ENCODE data around the gene FTL.

FTL gene

DNA sequence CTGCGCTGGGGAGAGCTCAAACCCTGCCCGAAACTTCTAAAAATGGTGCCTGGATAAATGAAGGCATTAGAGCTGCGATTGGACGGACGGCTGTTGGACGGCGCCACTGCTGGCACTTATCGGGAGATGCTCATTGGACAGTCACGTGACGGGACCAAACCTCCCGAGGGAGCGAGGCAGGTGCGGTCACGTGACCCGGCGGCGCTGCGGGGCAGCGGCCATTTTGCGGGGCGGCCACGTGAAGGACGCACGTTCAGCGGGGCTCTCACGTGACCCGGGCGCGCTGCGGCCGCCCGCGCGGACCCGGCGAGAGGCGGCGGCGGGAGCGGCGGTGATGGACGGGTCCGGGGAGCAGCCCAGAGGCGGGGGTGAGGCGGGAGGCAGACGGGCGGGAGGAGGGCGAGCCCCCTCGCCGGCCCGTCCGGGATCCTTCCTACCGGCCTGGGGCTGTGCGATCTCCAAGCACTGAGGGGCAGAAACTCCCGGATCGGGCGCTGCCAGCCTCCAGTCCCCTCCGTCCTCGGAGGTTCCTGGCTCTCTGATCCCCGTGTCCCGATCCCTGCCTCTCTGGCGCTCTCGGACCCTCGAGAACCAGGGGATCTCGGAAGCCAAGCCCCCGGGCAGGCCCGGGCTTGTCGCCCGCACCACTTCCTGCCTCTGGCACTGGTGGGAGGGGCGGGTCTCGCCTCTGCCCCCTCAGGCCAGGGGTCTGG is 10.4 kb upstream of the FTL start, which contains the start of gene BAX:
Gene BAX, plus strand, starts transcription at position 281 of the 713 bp plus-strand sequence. Its CDS starts 54 bp downstream, at position 335.
- H3K4me3 ChIP-seq (ENCODE audit: low read length), result peak within 1 kb of the TSS; percentile 98
- peak; percentile 92 for DNase-seq (ENCODE audit: low read depth)
- TF ChIP-seq, protein P1, sequence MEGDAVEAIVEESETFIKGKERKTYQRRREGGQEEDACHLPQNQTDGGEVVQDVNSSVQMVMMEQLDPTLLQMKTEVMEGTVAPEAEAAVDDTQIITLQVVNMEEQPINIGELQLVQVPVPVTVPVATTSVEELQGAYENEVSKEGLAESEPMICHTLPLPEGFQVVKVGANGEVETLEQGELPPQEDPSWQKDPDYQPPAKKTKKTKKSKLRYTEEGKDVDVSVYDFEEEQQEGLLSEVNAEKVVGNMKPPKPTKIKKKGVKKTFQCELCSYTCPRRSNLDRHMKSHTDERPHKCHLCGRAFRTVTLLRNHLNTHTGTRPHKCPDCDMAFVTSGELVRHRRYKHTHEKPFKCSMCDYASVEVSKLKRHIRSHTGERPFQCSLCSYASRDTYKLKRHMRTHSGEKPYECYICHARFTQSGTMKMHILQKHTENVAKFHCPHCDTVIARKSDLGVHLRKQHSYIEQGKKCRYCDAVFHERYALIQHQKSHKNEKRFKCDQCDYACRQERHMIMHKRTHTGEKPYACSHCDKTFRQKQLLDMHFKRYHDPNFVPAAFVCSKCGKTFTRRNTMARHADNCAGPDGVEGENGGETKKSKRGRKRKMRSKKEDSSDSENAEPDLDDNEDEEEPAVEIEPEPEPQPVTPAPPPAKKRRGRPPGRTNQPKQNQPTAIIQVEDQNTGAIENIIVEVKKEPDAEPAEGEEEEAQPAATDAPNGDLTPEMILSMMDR (conservative IDR thresholded peaks at IDR 0.05; ENCODE audit: low read length), result no peak

DNA sequence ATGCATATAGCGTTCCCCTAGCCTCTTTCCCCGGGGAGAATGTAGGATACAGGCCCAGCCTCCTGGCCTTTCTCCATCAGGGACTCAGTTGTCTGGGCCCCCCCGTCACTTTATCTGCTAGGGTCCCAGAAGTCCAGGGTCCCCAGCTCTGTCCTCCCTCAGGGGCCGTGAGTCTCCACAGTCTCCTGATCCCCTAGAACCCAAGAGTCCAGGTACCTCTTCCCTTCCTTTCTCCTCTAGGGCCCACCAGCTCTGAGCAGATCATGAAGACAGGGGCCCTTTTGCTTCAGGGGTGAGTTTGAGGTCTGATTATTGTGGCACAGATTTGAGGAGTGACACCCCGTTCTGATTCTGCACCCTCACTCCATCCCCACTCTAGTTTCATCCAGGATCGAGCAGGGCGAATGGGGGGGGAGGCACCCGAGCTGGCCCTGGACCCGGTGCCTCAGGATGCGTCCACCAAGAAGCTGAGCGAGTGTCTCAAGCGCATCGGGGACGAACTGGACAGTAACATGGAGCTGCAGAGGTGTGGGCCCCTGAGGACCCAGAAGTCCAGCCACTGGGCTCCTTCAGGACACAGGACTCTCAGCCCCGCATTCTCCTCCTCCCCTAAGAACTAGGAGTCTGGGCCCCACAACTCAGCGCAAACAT is 9.7 kb upstream of the FTL start:
- no peak for DNase-seq (ENCODE audit: low read depth)
- H3K4me3 ChIP-seq (ENCODE audit: low read length), result peak overlapping the region; percentile 98
- TF ChIP-seq, protein P1 (conservative IDR thresholded peaks at IDR 0.05; ENCODE audit: low read length), result no peak

DNA sequence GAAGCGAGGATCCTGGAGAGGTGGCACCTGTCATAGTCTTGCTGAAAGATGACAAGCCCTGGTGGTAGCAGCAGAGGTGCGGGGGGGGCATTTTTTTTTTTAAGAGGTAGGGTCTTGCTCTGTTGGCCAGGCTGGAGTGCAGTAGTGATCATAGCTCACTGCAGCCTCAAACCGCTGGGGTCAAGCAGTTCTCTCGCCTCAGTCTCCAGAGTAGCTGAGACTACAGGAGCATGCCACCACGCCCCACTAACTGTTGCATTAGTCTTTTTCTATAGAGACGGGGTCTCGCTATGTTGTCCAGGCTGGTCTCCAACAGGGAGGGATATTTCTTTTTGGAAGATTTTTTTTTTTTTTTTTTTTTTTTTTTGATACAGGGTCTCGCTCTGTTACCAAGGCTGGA is 7.1 kb upstream of the FTL start:
- TF ChIP-seq, protein P1 (conservative IDR thresholded peaks at IDR 0.05; ENCODE audit: low read length), result no peak
- no peak for DNase-seq (ENCODE audit: low read depth)
- H3K4me3 ChIP-seq (ENCODE audit: low read length), result no peak overlapping the region

DNA sequence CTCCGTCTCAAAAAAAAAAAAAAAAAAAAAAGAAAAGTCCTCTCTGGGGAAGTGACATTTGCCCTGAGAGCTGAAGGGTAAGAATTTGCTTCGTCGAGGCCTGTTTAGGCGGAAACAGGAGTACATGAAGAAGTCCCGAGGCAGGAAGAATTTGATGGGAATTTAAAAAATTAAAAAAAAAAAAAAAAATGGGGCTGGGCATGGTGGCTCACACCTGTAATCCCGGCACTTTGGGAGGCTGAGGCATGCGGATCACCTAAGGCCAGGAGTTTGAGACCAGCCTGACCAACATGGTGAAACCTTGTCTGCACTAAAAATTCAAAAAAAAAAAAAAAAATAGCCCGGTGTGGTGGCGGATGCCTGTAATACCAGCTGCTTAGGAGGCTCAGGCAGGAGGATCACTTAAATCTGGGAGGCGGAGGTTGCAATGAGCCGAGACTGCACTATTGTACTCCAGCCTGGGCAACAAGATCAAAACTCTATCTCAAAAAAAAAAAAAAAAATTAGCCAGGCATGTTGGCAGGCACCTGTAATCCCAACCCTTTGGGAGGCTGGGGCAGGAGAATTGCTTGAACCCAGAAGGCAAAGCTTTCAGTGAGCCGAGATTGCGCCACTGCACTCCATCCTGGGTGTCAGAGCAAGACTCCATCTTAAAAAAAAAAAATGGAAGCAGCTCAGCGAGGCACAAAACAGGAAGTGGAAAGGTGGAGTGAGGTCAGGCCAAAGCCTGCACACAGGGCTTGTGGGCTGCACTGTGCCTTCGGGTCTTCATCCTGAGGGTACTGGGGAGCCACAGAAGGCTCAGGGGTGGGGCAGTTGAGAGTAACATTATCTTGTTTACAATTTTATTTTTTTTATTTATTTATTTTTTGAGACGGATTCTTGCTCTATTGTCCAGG is 5.5 kb upstream of the FTL start:
- DNase-seq (ENCODE audit: low read depth), result no peak
- H3K4me3 ChIP-seq (ENCODE audit: low read length), result no peak overlapping the region
- TF ChIP-seq, protein P1 (conservative IDR thresholded peaks at IDR 0.05; ENCODE audit: low read length), result no peak

DNA sequence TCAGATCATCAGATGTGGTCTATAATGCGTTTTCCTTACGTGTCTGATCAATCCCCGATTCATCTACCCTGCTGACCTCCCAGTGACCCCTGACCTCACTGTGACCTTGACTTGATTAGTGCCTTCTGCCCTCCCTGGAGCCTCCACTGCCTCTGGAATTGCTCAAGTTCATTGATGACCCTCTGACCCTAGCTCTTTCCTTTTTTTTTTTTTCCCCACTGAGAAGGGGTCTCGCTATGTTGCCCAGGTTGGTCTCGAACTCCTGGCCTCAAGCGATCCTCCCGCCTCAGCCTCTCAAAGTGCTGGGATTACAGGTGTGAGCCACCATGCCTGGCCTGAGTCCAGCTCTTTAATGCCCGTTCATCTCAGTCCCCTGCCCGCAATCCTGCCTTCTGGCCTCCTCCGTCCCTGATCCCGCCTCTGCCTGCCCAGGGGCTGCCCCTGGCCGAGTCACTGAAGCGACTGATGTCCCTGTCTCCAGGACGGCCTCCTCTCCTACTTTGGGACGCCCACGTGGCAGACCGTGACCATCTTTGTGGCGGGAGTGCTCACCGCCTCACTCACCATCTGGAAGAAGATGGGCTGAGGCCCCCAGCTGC is 4.0 kb upstream of the FTL start:
- TF ChIP-seq, protein P1 (conservative IDR thresholded peaks at IDR 0.05; ENCODE audit: low read length), result no peak
- DNase-seq (ENCODE audit: low read depth), result no peak
- H3K4me3 ChIP-seq (ENCODE audit: low read length), result no peak overlapping the region

DNA sequence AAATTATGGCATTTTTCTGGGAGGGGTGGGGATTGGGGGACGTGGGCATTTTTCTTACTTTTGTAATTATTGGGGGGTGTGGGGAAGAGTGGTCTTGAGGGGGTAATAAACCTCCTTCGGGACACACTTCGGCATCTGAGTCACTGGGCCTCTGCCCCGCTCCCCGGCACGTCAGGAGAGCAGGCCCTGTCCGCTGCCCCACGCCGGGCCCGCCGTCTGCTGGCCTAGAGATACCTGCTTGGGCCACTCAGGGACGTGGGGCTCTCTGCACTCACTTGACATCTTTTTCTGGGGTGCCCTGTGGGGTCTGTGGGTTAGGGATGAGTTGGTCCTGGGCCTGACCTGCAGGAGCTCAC is 3.5 kb upstream of the FTL start:
- no peak for DNase-seq (ENCODE audit: low read depth)
- TF ChIP-seq, protein P1 (conservative IDR thresholded peaks at IDR 0.05; ENCODE audit: low read length), result no peak
- H3K4me3 ChIP-seq (ENCODE audit: low read length), result no peak overlapping the region

All from AG10803 (cell line).